HepG2 (cell line): ENCODE results near the gene PDGFA. TPM values are rescaled to one million over a fixed set of nuclear protein-coding genes. Genes with fewer than 3 reads are reported as not detected.

Experiments used
- ATAC-seq: fragments of 200-7000 bp; cut with Tn5 transposase; 3 replicates; pipeline ENCODE4 v1.9.1; 2020; ENCODE audit warnings: mild to moderate bottlenecking, moderate library complexity
- BruUV-seq: library from RNA; stranded (reverse); fragments of 400-500 nt; replicated peaks from 2 replicates; lab custom pipeline; 2021; lab: Mats Ljungman, UMichigan
- CTCF ChIA-PET: fragments of 300-600 bp; formaldehyde crosslinking; extraction: SDS; loops from one replicate; lab custom pipeline; 2021; ENCODE audit warnings: low total read pairs, inconsistent platforms, low intra/inter-chr PET ratio; lab: Yijun Ruan, JAX
- POLR2A ChIA-PET: fragments of 350-600 bp; sonication (Branson Sonifier 250); formaldehyde crosslinking; loops from one replicate; lab custom pipeline; 2020; ENCODE audit warnings: antibody characterized with exemption, inconsistent platforms; lab: Yijun Ruan, JAX
- DNase-seq: peaks from one replicate; pipeline ENCODE4 v3.0.0-alpha.2; 2015; ENCODE audit warnings: low spot score
- FAIRE-seq: peaks from 3 replicates; lab custom pipeline; 2011; peaks lifted over from hg19 to GRCh38; lab: Jason Lieb, UNC
- H2AFZ ChIP-seq: one replicate; pipeline ENCODE4 v1.6.1; 2011; ENCODE audit warnings: low read length, inconsistent platforms
- H3K27ac ChIP-seq: fragments of 300-600 bp; 3 replicates; pipeline ENCODE4 v1.8.0; 2011; ENCODE audit warnings: mixed run types, mild to moderate bottlenecking, mixed read lengths, low read length, inconsistent platforms; ENCODE audit not compliant: insufficient read depth; ENCODE audit errors: extremely low read length
- H3K27me3 ChIP-seq, 2 experiments: fragments of 200-600 bp in 1 of 2; 2 replicates in 1 of 2; 3 replicates in 1 of 2; pipeline versions ENCODE4 v1.6.0 to v1.8.0; 2011; ENCODE audit warnings: low read length in 2 of 2, mild to moderate bottlenecking in 2 of 2, moderate library complexity in 2 of 2, inconsistent platforms in 1 of 2; ENCODE audit not compliant: insufficient read depth in 2 of 2, control insufficient read depth in 1 of 2
- H3K36me3 ChIP-seq, 2 experiments: fragments of 200-600 bp in 1 of 2; replicated peaks in 1 of 2; 2 replicates in 1 of 2; 3 replicates in 1 of 2; pipeline versions ENCODE4 v1.5.1 to v1.8.0; 2011; ENCODE audit warnings: low read length in 2 of 2, inconsistent platforms in 1 of 2; ENCODE audit not compliant: insufficient read depth in 2 of 2, control insufficient read depth in 1 of 2
- H3K4me1 ChIP-seq: 2 replicates; pipeline ENCODE4 v1.5.1; 2012; ENCODE audit warnings: low read length, inconsistent platforms; ENCODE audit not compliant: insufficient read depth
- H3K4me2 ChIP-seq: 2 replicates; pipeline ENCODE4 v1.6.0; 2011; ENCODE audit warnings: low read depth, low read length, inconsistent platforms
- H3K4me3 ChIP-seq, 3 experiments: fragments of 200-600 bp in 1 of 3; sonication (generic), shearing (Covaris generic) in 1 of 3; replicated peaks in 1 of 3; 2 replicates each; pipeline ENCODE4 v1.5.1; 2011 to 2016; ENCODE audit warnings: low read length in 3 of 3, inconsistent platforms in 2 of 3, low read depth in 2 of 3, mild to moderate bottlenecking in 2 of 3, control low read depth in 1 of 3, mixed read lengths in 1 of 3; ENCODE audit not compliant: insufficient read depth in 1 of 3
- H3K79me2 ChIP-seq: one replicate; pipeline ENCODE4 v1.6.1; 2011; ENCODE audit warnings: low read length, inconsistent platforms; ENCODE audit not compliant: insufficient read depth
- H3K9ac ChIP-seq: 2 replicates; pipeline ENCODE4 v1.6.0; 2011; ENCODE audit warnings: mild to moderate bottlenecking, low read depth, low read length, inconsistent platforms; ENCODE audit not compliant: insufficient read depth
- H3K9me3 ChIP-seq: 2 replicates; pipeline ENCODE4 v1.5.1; 2012; ENCODE audit warnings: mild to moderate bottlenecking, low read length
- H4K20me1 ChIP-seq: 2 replicates; pipeline ENCODE4 v1.6.0; 2011; ENCODE audit warnings: inconsistent platforms, mild to moderate bottlenecking, low read length, moderate library complexity; ENCODE audit not compliant: insufficient read depth
- EED ChIP-seq: sonication (generic); formaldehyde crosslinking; IDR thresholded peaks from 2 replicates; pipeline ENCODE4 v1.5.0; 2020; ENCODE audit warnings: mild to moderate bottlenecking, missing genetic modification reagents
- KDM2A ChIP-seq: sonication (generic); formaldehyde crosslinking; IDR thresholded peaks from 2 replicates; pipeline ENCODE4 v1.4.0; 2020; ENCODE audit warnings: low read depth, missing genetic modification reagents, borderline replicate concordance
- MEIS1 ChIP-seq: sonication (generic); formaldehyde crosslinking; IDR thresholded peaks from 2 replicates; pipeline ENCODE4 v1.9.0; 2021; ENCODE audit warnings: mild to moderate bottlenecking, missing genetic modification reagents, moderate library complexity, borderline replicate concordance
- SNAPC2 ChIP-seq: sonication (generic); formaldehyde crosslinking; IDR thresholded peaks from 2 replicates; pipeline ENCODE4 v1.8.1; 2022; ENCODE audit warnings: mild to moderate bottlenecking, missing genetic modification reagents
- SPEN ChIP-seq: sonication (generic); formaldehyde crosslinking; IDR thresholded peaks from 2 replicates; pipeline ENCODE4 v1.5.1; 2020; ENCODE audit warnings: low read depth, mild to moderate bottlenecking, missing genetic modification reagents
- YEATS2 ChIP-seq: sonication (generic); formaldehyde crosslinking; IDR thresholded peaks from 2 replicates; pipeline ENCODE4 v1.4.0; 2020; ENCODE audit warnings: missing genetic modification reagents, borderline replicate concordance
- ZFP90 ChIP-seq: sonication (generic); formaldehyde crosslinking; IDR thresholded peaks from 2 replicates; pipeline ENCODE4 v1.8.0; 2022; ENCODE audit warnings: missing genetic modification reagents, mild to moderate bottlenecking, inconsistent platforms, borderline replicate concordance
- ZMAT3 ChIP-seq: sonication (generic); formaldehyde crosslinking; conservative IDR thresholded peaks from 2 replicates; pipeline ENCODE4 v1.7.0; 2021; ENCODE audit warnings: missing genetic modification reagents
- ZMYM4 ChIP-seq: sonication (generic); formaldehyde crosslinking; IDR thresholded peaks from 2 replicates; pipeline ENCODE4 v1.8.1; 2023; ENCODE audit warnings: mild to moderate bottlenecking, missing genetic modification reagents
- ZNF737 ChIP-seq: sonication (generic); formaldehyde crosslinking; IDR thresholded peaks from 2 replicates; pipeline ENCODE4 v1.5.0; 2020; ENCODE audit warnings: missing genetic modification reagents, mild to moderate bottlenecking, borderline replicate concordance
- ZNF75D ChIP-seq: sonication (generic); formaldehyde crosslinking; IDR thresholded peaks from 2 replicates; pipeline ENCODE4 v1.8.1; 2023; ENCODE audit warnings: missing genetic modification reagents, mild to moderate bottlenecking, borderline replicate concordance
- ZZZ3 ChIP-seq: sonication (generic); formaldehyde crosslinking; IDR thresholded peaks from 2 replicates; pipeline ENCODE4 v1.4.0; 2020; ENCODE audit warnings: missing genetic modification reagents, mild to moderate bottlenecking, borderline replicate concordance
- WGBS: methylation state at CpG from one replicate; pipeline ENCODE4 v1.1.6; 2017; ENCODE audit warnings: low lambda C conversion rate; 5-methylcytosine and 5-hydroxymethylcytosine counted together
- in situ Hi-C: cut with HindIII; loops from 2 replicates; pipeline ENCODE4 v1.10.0; 2017; ENCODE audit warnings: low pct_unique_long_range_greater_than_20kb; ENCODE audit not compliant: extremely low pct_ligation_motif_present
- intact Hi-C: fragments of 100-400 bp; cut with micrococcal nuclease; formaldehyde crosslinking; loops from one replicate; pipeline ENCODE4 v1.10.0; 2022; ENCODE audit not compliant: unreplicated experiment
- polyA plus RNA-seq, 8 experiments: library from polyadenylated mRNA; depleted of rRNA in 3 of 8; stranded (reverse) in 7 of 8; unstranded in 1 of 8; fragments of >200 nt; fragmentation: Illumina TruSeq in 4 of 8; extraction: Trizol in 4 of 8; gene quantifications; 2 replicates each; pipeline versions ENCODE4 v1.2.1 to v1.2.3, GENCODE V29; 2011 to 2016; ENCODE audit warnings: low read depth in 4 of 8, missing spikeins in 1 of 8, mixed read lengths in 1 of 8; ENCODE audit not compliant: insufficient read depth in 1 of 8
- total RNA-seq, 5 experiments: library from RNA; depleted of rRNA; stranded (reverse); fragments of >200 nt; fragmentation: Illumina TruSeq; extraction: Trizol; gene quantifications; 2 replicates each; pipeline ENCODE4 v1.2.3, GENCODE V29; 2016; ENCODE audit warnings: low read depth in 1 of 5
- TF ChIP-seq, protein P1 (sequence below): sonication (generic); formaldehyde crosslinking; IDR thresholded peaks from 2 replicates; pipeline ENCODE4 v1.9.0; 2021; ENCODE audit warnings: mild to moderate bottlenecking, missing genetic modification reagents

The PDGFA gene
- total and polyA plus RNA-seq, 2 of the 13 experiments (the other 11 are each of a cell fraction or from before 2014, with no cell fraction given) = 1.5 to 3.4 TPM

DNA sequence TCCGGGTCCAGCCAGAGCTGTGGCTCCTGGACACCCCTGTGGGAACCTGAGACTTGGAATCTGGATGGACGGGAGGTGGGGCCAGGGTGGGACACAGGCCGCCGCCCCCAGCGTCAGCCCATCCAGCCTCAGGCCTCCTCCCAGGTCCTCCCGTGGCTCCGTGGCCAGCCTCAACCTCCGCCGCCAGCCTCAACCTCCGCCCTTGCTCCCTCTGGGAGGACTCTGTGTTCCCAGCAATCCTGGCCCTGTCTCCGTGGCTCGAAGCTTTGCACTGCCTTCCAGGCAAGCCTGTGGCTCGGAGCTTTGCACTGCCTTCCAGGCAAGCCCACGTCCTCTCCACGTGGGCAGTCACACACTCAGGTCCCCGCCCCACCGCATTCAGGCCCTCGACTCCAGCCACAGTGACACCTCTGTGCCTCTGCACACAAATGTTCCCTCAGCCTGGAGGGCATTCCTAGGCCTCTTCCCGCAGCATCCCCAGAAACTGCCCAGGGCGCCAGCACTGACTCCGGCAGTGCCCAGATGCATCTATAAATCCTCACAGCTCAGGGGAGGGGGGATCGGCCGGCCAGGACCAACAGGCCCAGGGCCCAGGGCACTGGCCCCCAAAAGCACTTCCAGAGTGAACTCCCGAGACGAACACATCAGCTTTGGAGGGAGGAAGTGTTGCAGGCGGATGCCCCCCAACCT lies 44.7 kb upstream of the PDGFA start:
- H3K9ac ChIP-seq = no peak overlapping the region
- no peak overlapping the region for H2AFZ ChIP-seq
- no TSS peak for BruUV-seq
- H3K27ac ChIP-seq = no peak overlapping the region
- FAIRE-seq = no peak
- intact Hi-C loops (no loop called here), in situ Hi-C loops (no loop called here)
- no peaks in the 10 kb centered on the region for H3K27me3 ChIP-seq
- CTCF ChIA-PET = no interaction called here
- no peak overlapping the region for H3K4me2 ChIP-seq
- no peak for TF ChIP-seq ZMAT3 (CRISPR knock-in tag)
- no peak for TF ChIP-seq EED (CRISPR knock-in tag)
- no peak for TF ChIP-seq ZNF737
- TF ChIP-seq ZZZ3 (CRISPR knock-in tag) = no peak
- TF ChIP-seq YEATS2 (CRISPR knock-in tag) = no peak
- no peak for TF ChIP-seq SPEN
- TF ChIP-seq, protein P1, sequence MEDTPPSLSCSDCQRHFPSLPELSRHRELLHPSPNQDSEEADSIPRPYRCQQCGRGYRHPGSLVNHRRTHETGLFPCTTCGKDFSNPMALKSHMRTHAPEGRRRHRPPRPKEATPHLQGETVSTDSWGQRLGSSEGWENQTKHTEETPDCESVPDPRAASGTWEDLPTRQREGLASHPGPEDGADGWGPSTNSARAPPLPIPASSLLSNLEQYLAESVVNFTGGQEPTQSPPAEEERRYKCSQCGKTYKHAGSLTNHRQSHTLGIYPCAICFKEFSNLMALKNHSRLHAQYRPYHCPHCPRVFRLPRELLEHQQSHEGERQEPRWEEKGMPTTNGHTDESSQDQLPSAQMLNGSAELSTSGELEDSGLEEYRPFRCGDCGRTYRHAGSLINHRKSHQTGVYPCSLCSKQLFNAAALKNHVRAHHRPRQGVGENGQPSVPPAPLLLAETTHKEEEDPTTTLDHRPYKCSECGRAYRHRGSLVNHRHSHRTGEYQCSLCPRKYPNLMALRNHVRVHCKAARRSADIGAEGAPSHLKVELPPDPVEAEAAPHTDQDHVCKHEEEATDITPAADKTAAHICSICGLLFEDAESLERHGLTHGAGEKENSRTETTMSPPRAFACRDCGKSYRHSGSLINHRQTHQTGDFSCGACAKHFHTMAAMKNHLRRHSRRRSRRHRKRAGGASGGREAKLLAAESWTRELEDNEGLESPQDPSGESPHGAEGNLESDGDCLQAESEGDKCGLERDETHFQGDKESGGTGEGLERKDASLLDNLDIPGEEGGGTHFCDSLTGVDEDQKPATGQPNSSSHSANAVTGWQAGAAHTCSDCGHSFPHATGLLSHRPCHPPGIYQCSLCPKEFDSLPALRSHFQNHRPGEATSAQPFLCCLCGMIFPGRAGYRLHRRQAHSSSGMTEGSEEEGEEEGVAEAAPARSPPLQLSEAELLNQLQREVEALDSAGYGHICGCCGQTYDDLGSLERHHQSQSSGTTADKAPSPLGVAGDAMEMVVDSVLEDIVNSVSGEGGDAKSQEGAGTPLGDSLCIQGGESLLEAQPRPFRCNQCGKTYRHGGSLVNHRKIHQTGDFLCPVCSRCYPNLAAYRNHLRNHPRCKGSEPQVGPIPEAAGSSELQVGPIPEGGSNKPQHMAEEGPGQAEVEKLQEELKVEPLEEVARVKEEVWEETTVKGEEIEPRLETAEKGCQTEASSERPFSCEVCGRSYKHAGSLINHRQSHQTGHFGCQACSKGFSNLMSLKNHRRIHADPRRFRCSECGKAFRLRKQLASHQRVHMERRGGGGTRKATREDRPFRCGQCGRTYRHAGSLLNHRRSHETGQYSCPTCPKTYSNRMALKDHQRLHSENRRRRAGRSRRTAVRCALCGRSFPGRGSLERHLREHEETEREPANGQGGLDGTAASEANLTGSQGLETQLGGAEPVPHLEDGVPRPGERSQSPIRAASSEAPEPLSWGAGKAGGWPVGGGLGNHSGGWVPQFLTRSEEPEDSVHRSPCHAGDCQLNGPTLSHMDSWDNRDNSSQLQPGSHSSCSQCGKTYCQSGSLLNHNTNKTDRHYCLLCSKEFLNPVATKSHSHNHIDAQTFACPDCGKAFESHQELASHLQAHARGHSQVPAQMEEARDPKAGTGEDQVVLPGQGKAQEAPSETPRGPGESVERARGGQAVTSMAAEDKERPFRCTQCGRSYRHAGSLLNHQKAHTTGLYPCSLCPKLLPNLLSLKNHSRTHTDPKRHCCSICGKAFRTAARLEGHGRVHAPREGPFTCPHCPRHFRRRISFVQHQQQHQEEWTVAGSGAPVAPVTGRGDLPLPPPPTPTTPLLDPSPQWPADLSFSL (CRISPR knock-in tag) = no peak
- TF ChIP-seq KDM2A (CRISPR knock-in tag) = no peak
- TF ChIP-seq ZNF75D (CRISPR knock-in tag) = no peak
- TF ChIP-seq MEIS1 (CRISPR knock-in tag) = no peak
- TF ChIP-seq ZMYM4 (CRISPR knock-in tag) = no peak
- no peak for TF ChIP-seq SNAPC2 (CRISPR knock-in tag)
- TF ChIP-seq ZFP90 (CRISPR knock-in tag) = no peak
- no peak for ATAC-seq
- H3K4me1 ChIP-seq = no peaks in the 10 kb centered on the region
- no peaks in the 10 kb centered on the region for H4K20me1 ChIP-seq
- POLR2A ChIA-PET = no interaction called here
- H3K36me3 ChIP-seq = 0 out of 5 replicates have a peak, but pooled peaks cover 0 to 2% of the 10 kb centered on the region in 2 experiments
- no peak overlapping the region for H3K4me3 ChIP-seq
- H3K9me3 ChIP-seq = no peaks in the 10 kb centered on the region
- DNase-seq = no peak
- no peaks in the 10 kb centered on the region for H3K79me2 ChIP-seq
- 95% methylated on average over 22 of the region's 26 CpGs for WGBS
